Upper lobe of left lung (tissue), 6 donors: Measurements from ENCODE around the gene TTF2. TPM values are rescaled to one million over a fixed set of nuclear protein-coding genes. Genes with fewer than 3 reads are reported as not detected.
A peak's percentile ranks its signal among the peaks of the same experiment; 100 is the strongest.

Experiments used
- ATAC-seq, 2 donors: fragments of 200-7000 bp; cut with Tn5 transposase; one replicate each; pipeline ENCODE4 v1.9.1; 2022; ENCODE audit warnings: mild to moderate bottlenecking in 2 of 2, moderate library complexity in 2 of 2; ENCODE audit not compliant: low FRiP score in 2 of 2
- DNase-seq, 2 donors: peaks; one replicate each; pipeline ENCODE4 v3.0.0-alpha.2; 2019 to 2020
- H3K27ac ChIP-seq, 4 donors: fragments of 200-600 bp; sonication (generic); one replicate each; pipeline ENCODE4 v1.5.1; 2016 to 2019
- H3K27me3 ChIP-seq, 4 donors: fragments of 200-600 bp; sonication (generic); one replicate each; pipeline ENCODE4 v1.5.1; 2017 to 2019
- H3K36me3 ChIP-seq, 4 donors: fragments of 200-600 bp; sonication (generic); one replicate each; pipeline ENCODE4 v1.5.1; 2016 to 2019
- H3K4me1 ChIP-seq, 4 donors: fragments of 200-600 bp; sonication (generic); one replicate each; pipeline ENCODE4 v1.5.1; 2018 to 2019
- H3K4me3 ChIP-seq, 4 donors: fragments of 200-600 bp; sonication (generic); one replicate each; pipeline ENCODE4 v1.5.1; 2017 to 2019; ENCODE audit warnings: mild to moderate bottlenecking in 2 of 4, moderate library complexity in 1 of 4
- H3K9me3 ChIP-seq, 4 donors: fragments of 200-600 bp; sonication (generic); one replicate each; pipeline ENCODE4 v1.5.1; 2018 to 2019
- EP300 ChIP-seq, 4 donors: sonication (generic); formaldehyde crosslinking; IDR thresholded peaks; one replicate each; pipeline ENCODE4 v1.5.1; 2017; ENCODE audit warnings: antibody characterized with exemption in 4 of 4, control low read depth in 2 of 4
- POLR2A ChIP-seq, 4 donors: fragments of 450-650 bp; IDR thresholded peaks; one replicate each; pipeline ENCODE4 v1.5.1; 2016 to 2017; ENCODE audit warnings: antibody characterized with exemption in 4 of 4, mild to moderate bottlenecking in 2 of 4
- POLR2AphosphoS5 ChIP-seq, 2 donors: sonication (generic); formaldehyde crosslinking; IDR thresholded peaks; one replicate each; pipeline ENCODE4 v1.5.1; 2017; ENCODE audit warnings: antibody characterized with exemption in 2 of 2
- WGBS, 2 donors: methylation state at CpG; one replicate each; pipeline ENCODE4 v1.1.5; 2017 to 2018; 5-methylcytosine and 5-hydroxymethylcytosine counted together
- total RNA-seq, 6 donors: library from RNA; depleted of rRNA in 4 of 6; stranded (reverse); fragments of >200 nt in 4 of 6; gene quantifications; one replicate each; pipeline versions ENCODE4 v1.1.0 to v1.2.1, GENCODE V29; 2016 to 2021
- TF ChIP-seq, protein P1 (sequence below), 6 experiments: fragments of 450-650 bp in 4 of 6; fragments of 200-600 bp in 2 of 6; sonication (generic) in 2 of 6; IDR thresholded peaks; one replicate each; pipeline ENCODE4 v1.5.1; 2016 to 2019; ENCODE audit warnings: antibody characterized with exemption in 6 of 6
- donor health status: DM: no; HTN: no; CAD: no; lungs with moderate emphysema.
- donor health status: DM: no; HTN: yes; CAD: no; lungs with severe emphysema.

TTF2 gene
- total RNA-seq, 6 donors from 2014 or later, result 5.6 to 37.8 (median 15.2) TPM

DNA sequence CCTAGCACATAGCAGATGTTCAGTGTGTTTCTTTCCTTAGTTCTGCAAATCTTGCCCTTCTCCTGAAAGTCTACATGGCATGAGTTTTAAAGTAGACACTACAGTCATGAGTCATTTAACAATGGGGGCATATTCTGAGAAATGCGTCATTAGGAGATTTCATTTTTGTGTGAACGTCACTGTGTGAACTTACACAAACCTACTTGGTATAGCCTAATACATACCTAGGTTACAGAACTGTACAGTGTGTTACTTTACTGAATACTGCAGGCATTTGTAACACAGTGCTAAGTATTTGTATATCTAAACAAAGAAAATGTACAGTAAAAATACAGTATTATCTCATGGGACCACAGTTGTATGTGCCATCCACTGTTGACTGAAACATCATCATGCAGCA lies 10.0 kb downstream of the TTF2 start:
- no peak for ATAC-seq
- WGBS, 2 donors, result 84% methylated on average over 2 of the region's 2 CpGs

GRCh38 chr1:117076648-117077047 lies 16.5 kb downstream of the TTF2 start:
- H3K4me3 ChIP-seq, result no peak overlapping the region
- no peak for TF ChIP-seq POLR2AphosphoS5 (IDR thresholded peaks at IDR 0.05)
- no peak for TF ChIP-seq EP300 (IDR thresholded peaks at IDR 0.05)
- no peak overlapping the region for H3K27ac ChIP-seq
- H3K36me3 ChIP-seq, result peaks cover 13 to 63% (median 37%) of the 10 kb centered on the region in 4 donors
- ATAC-seq (no peak), DNase-seq (no peak)
- no peaks in the 10 kb centered on the region for H3K4me1 ChIP-seq
- 96 to 99% methylated on average over 5 of the region's 5 CpGs for WGBS, 2 donors
- H3K9me3 ChIP-seq, result no peaks in the 10 kb centered on the region
- no peaks in the 10 kb centered on the region for H3K27me3 ChIP-seq

More for the DNA sequence above, 10.0 kb downstream of the TTF2 start:
- no peak overlapping the region for H3K4me3 ChIP-seq
- H3K4me1 ChIP-seq, result no peaks in the 10 kb centered on the region
- no peaks in the 10 kb centered on the region for H3K27me3 ChIP-seq
- H3K36me3 ChIP-seq, result peaks cover 0 to 4% (median 2%) of the 10 kb centered on the region in 4 donors
- DNase-seq, result no peak
- TF ChIP-seq, protein P1, sequence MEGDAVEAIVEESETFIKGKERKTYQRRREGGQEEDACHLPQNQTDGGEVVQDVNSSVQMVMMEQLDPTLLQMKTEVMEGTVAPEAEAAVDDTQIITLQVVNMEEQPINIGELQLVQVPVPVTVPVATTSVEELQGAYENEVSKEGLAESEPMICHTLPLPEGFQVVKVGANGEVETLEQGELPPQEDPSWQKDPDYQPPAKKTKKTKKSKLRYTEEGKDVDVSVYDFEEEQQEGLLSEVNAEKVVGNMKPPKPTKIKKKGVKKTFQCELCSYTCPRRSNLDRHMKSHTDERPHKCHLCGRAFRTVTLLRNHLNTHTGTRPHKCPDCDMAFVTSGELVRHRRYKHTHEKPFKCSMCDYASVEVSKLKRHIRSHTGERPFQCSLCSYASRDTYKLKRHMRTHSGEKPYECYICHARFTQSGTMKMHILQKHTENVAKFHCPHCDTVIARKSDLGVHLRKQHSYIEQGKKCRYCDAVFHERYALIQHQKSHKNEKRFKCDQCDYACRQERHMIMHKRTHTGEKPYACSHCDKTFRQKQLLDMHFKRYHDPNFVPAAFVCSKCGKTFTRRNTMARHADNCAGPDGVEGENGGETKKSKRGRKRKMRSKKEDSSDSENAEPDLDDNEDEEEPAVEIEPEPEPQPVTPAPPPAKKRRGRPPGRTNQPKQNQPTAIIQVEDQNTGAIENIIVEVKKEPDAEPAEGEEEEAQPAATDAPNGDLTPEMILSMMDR (IDR thresholded peaks at IDR 0.05), result no peak
- no peak for TF ChIP-seq POLR2A (IDR thresholded peaks at IDR 0.05)
- no peak for TF ChIP-seq POLR2AphosphoS5 (IDR thresholded peaks at IDR 0.05)
- TF ChIP-seq EP300 (IDR thresholded peaks at IDR 0.05), result no peak
- H3K27ac ChIP-seq, result no peak overlapping the region
- H3K9me3 ChIP-seq, result no peaks in the 10 kb centered on the region

DNA sequence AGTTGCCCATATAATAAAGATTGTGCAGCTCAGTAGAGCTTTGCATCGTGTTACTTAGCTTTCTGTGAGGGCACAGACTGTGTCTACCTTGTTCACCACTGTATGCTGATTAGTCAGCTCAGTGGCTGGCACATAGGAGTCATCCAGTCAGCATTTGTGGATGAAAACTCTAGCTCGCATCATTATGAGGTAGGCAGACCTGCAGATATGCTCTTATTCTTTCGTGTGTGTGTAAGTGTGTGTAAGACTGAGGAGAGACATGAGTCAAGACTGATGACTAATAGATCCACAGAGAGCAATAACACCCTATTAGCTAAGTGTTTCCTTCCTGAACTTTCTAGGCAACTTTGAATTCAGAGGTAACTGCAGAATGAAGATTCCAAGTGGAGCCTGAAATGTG lies 17.1 kb downstream of the TTF2 start:
- ATAC-seq (peak in 1 of 2 donors; percentile 35), DNase-seq (no peak)
- Histone ChIP-seq H3K4me3 (no peak overlapping the region), H3K27me3 (no peaks in the 10 kb centered on the region), H3K27ac (no peak overlapping the region), H3K4me1 (no peaks in the 10 kb centered on the region), H3K36me3 (peaks cover 13 to 69% (median 41%) of the 10 kb centered on the region in 4 donors), H3K9me3 (no peaks in the 10 kb centered on the region)
- 55 to 58% methylated on average over 3 of the region's 3 CpGs for WGBS, 2 donors
- TF ChIP-seq EP300 (IDR thresholded peaks at IDR 0.05) (no peak), POLR2A (IDR thresholded peaks at IDR 0.05) (no peak), POLR2AphosphoS5 (IDR thresholded peaks at IDR 0.05) (no peak)
- TF ChIP-seq, protein P1 (IDR thresholded peaks at IDR 0.05), result no peak

DNA sequence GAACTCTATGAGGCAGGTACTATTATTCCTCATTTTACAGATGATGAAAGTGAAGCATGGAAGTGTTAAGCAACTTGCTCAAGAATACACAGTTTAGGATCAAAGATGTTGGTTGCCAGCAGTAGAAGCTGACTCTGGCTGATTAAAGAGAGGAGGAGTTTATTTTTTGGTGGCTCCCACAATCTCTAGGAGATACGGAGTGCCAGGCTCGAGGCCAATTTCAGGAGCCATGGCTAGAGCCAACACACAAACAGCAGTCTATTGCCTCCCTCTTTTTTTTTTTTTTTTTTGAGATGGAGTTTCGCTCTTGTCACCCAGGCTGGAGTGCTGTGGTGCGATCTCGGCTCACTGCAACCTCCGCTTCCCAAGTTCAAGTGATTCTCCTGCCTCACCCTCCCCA lies 19.6 kb downstream of the TTF2 start:
- Histone ChIP-seq H3K9me3 (no peaks in the 10 kb centered on the region), H3K27me3 (no peaks in the 10 kb centered on the region), H3K36me3 (peaks cover 13 to 82% (median 46%) of the 10 kb centered on the region in 4 donors), H3K4me1 (no peaks in the 10 kb centered on the region), H3K27ac (no peak overlapping the region), H3K4me3 (no peak overlapping the region)
- ATAC-seq (no peak), DNase-seq (no peak)
- WGBS, 2 donors, result 92 to 94% methylated on average over 6 of the region's 6 CpGs
- TF ChIP-seq EP300 (IDR thresholded peaks at IDR 0.05) (no peak), POLR2A (IDR thresholded peaks at IDR 0.05) (no peak), POLR2AphosphoS5 (IDR thresholded peaks at IDR 0.05) (no peak)
- TF ChIP-seq, protein P1 (IDR thresholded peaks at IDR 0.05), result no peak

GRCh38 chr1:117084231-117084630 lies 24.1 kb downstream of the TTF2 start:
- 77 to 98% methylated on average over 5 to 6 of the region's 6 CpGs for WGBS, 2 donors
- no peak overlapping the region for H3K27ac ChIP-seq
- H3K36me3 ChIP-seq, result peaks cover 0 to 47% (median 15%) of the 10 kb centered on the region in 4 donors
- no peak for ATAC-seq
- H3K4me1 ChIP-seq, result no peaks in the 10 kb centered on the region
- TF ChIP-seq POLR2AphosphoS5 (IDR thresholded peaks at IDR 0.05) (no peak), EP300 (IDR thresholded peaks at IDR 0.05) (no peak), POLR2A (IDR thresholded peaks at IDR 0.05) (no peak)
- TF ChIP-seq, protein P1 (IDR thresholded peaks at IDR 0.05), result no peak
- no peak for DNase-seq
- H3K4me3 ChIP-seq, result no peak overlapping the region
- H3K27me3 ChIP-seq, result no peaks in the 10 kb centered on the region
- H3K9me3 ChIP-seq, result no peaks in the 10 kb centered on the region
